ENCODE data around the gene SUCO.
"Not testable (repeated sequence)": the region's sequence is repeated elsewhere in the genome, so short reads cannot be mapped to it uniquely, and the experiment has no call there.

- TF ChIP-seq EZH2 (conservative IDR thresholded peaks at IDR 0.05; ENCODE audit: low read depth, low read length); TARDBP (CRISPR knock-in tag; IDR thresholded peaks at IDR 0.05); SP4 (CRISPR knock-in tag; IDR thresholded peaks at IDR 0.05); KDM6A (CRISPR knock-in tag; IDR thresholded peaks at IDR 0.05; ENCODE audit: low read depth): not testable (repeated sequence)
Measured at GRCh38 chr1:172596782-172597181, 63.8 kb downstream of the SUCO start.

Data from HepG2 (cell line).